Fibroblast of skin of left quadriceps (primary cell): ENCODE data around the gene PRDX3.
"Not testable (repeated sequence)": the region's sequence is repeated elsewhere in the genome, so short reads cannot be mapped to it uniquely, and the experiment has no call there.

Source experiments
- DNase-seq, 2 experiments: peaks; one replicate each; pipeline ENCODE4 v3.0.0-alpha.2; 2013; ENCODE audit warnings: low read depth in 2 of 2

The PRDX3 gene

DNA sequence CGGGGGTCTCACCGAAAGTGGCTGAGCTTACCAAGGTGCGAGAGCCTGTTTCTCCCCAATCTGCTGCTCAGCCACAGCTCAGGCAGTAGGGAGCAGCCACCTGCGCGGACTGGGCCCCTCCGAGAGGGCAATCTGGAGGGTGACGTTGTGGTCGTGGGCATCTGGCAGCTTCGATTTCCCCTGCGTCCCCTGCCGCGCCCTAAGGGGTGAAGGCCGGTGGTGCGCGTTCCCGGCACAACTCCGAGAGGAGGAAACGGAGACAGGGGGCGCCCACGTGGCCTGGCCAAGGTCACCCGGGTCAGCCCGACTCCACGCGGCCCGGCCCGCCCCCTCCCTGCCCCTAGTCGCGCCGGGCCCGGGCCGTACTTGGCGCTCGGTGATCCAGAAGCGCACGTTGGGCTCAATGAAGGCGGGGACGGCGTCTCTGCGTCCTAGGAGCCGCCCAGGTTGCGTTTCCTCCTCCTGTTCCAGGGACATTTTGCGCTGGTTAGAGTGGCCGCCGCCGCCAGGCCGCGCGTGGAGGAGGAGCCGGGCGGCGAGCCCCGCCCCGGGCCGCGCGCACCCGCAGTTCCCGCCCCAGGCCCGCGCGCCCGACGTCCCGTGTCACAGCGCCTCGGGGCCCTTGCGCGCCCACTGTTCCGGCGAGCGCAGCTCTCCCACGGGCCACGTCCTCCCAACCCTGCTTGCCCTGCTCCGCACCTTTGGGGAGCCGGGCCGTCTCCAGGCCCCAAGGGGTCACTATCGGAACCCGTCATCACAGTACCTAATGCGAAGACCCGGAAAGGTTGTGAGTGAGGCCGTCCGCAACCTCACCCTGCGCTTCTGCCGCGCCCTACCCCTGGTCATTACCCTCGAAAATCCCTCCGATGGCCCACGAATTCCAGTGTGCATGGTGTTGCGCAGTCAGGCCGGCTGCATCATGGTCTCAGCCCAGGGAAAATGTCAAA is 13.2 kb downstream of the PRDX3 start, which contains the start of gene SFXN4:
SFXN4 (minus strand) TSS at position 544 of the 947 bp plus-strand sequence; CDS start at position 477, 67 bp downstream.
- no peak for DNase-seq

DNA sequence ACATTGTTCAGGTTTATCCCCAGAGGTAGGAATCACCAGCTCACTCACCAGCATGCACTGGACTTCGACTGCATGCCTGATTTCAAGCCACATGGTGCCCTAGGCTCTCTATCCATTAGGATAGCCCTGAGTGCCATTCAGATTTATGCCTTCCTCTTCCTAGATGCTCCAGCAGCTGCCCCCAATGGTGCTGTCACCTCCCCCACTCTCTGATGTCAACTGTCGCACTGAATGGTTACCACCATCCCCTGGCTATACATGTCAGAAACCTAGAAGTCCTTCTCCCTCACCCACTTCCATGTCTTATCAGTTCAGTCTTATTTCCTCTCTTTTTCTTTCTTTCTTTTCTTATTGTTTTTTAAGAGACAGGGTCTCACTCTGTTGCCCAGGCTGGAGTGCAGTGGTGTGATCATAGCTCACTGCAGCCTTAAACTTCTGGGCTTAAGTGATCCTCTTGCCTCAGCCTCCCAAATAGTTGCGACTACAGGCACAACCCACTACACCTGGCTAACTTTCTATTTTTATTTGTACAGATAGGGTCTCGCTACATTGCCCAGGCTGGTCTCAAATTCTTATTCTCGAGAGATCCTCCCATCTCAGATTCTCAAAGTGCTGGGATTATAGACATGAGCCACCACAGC is 16.0 kb downstream of the PRDX3 start:
- DNase-seq, result no peak

DNA sequence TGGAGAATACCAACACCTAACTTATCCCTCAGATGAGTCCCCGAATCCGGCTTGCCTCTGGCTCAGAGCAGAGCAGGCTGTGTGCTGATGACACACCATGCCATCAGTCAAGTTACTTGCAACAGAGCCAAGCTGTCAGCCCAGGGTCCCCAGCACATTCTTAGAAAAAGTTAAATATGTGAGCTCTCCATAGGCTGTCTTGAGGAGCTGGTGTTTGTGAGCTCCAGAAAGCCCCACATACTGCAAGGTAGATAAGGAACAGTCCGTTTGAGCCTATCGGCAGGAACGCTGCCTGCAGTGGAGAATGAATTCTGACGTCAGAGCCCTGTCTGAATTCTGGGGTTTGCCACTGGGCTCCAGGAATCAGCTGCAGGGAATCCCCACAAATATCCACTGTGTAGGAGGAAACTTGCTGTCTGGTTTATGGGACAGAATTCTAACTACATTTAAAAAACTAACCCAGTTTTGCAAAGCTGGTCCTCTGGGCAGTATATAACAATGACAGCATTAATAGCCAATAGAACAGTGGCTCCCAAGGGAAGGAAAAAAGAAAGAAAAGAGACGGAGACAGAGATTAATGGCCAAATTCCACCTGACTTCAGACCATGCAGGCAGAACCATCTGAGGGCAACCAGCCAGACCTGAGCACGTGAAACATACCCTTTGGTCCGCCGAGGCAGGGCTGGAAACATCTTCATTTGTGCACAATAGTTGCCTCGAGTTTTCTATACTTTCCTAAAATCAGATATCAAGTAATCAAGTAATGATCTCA is 16.7 kb downstream of the PRDX3 start:
- no peak for DNase-seq

- no peak for DNase-seq
Measured at GRCh38 chr10:119159332-119159731, 19.3 kb downstream of the PRDX3 start.

DNA sequence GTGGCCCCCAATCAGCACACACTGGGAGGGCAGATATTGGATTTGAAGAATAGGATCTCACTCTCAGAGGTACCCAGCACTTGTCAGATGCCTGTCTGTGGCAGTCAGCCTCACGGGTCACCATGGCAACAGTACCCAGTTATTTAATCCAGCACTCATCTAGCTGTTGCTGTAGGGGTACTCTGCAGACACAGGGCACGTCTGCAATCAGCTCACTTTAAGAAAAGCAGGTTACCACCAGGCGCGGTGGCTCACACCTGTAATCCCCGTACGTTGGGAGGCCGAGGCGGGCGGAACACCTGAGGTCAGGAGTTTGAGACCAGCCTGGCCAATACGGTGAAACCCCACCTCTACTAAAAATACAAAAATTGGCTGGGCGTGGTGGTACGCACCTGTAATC is 25.0 kb downstream of the PRDX3 start:
- DNase-seq, result no peak

DNA sequence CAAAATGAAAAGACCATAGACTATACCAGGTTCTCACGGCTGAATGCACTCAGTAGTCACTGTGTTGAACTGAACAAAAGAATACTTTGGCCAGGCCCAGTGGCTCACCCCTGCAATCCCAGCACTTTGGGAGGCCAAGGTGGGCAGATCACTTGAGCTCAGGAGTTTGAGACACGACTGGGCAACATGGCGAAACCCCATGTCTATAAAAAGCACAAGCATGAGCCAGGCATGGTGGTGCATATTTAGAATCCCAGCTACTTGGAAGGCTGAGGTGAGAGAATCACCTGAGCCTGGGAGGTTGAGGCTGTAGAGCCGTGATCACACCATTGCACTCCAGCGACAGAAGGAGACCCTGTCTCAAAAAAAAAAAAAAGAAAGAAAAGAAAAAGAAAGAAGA is 25.6 kb downstream of the PRDX3 start:
- DNase-seq, result no peak

- not testable (repeated sequence) for DNase-seq
Measured at GRCh38 chr10:119151601-119152000, 27.0 kb downstream of the PRDX3 start.

- DNase-seq, result no peak
Measured at GRCh38 chr10:119149729-119150128, 28.9 kb downstream of the PRDX3 start.

GRCh38 chr10:119149157-119149556 is 29.5 kb downstream of the PRDX3 start:
- DNase-seq, result no peak

GRCh38 chr10:119143657-119144056 is 35.0 kb downstream of the PRDX3 start:
- no peak for DNase-seq

GRCh38 chr10:119140603-119141245 is 37.9 kb downstream of the PRDX3 start:
- DNase-seq, result no peak

GRCh38 chr10:119139464-119140067 is 39.0 kb downstream of the PRDX3 start:
- no peak for DNase-seq

- no peak for DNase-seq
Measured at GRCh38 chr10:119138346-119139306, 40.0 kb downstream of the PRDX3 start.

DNA sequence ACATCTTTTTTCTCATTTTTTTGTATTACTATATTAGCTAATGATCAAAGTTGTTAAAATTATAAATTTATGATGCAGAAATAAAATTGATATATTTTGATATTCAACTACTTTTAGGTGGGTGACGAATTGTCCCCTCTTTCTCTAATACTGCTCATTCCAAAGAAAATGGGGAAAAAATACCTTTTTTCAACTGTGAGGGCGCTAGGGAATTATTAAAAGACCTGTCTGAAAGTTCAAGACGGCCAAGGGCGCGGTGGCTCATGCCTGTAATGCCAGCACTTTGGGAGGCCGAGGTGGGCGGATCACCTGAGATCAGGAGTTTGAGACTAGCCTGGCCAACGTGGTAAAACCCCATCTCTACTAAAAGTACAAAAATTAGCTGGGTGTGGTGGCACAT is 40.7 kb downstream of the PRDX3 start:
- DNase-seq, result not testable (repeated sequence)

DNA sequence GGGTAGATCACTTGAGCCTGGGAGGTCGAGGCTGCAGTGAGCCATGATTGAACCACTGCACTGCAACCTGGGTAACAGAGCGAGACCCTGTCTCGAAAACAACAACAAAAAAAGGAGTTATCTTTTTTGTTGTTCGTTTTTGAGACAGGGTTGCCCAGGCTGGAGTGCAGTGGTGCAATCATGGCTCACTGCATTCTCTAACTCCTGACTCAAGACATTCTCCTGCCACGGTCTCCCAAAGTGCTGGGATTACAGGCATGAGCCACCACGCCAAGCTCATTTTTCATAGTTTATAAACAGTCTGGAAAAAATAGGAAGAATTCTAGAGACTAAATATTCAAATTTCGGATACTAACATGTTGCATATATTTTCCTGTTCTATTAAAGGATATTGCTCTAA is 42.5 kb downstream of the PRDX3 start:
- no peak for DNase-seq

- DNase-seq, result peak in 1 of 2 experiments; percentile 43
Measured at GRCh38 chr10:119135513-119135881, 43.1 kb downstream of the PRDX3 start.

- no peak for DNase-seq
Measured at GRCh38 chr10:119133949-119134348, 44.7 kb downstream of the PRDX3 start.

- DNase-seq, result no peak
Measured at GRCh38 chr10:119132521-119133345, 45.9 kb downstream of the PRDX3 start.
